Tibial nerve (tissue), 4 donors: ENCODE data around the gene HK2. TPM values are rescaled to one million over a fixed set of nuclear protein-coding genes. Genes with fewer than 3 reads are reported as not detected.

ENCODE experiments used
- DNase-seq, 2 donors: peaks; one replicate each; pipeline ENCODE4 v3.0.0-alpha.2; 2019; ENCODE audit warnings: low spot score in 2 of 2
- H3K27ac ChIP-seq, 4 donors: fragments of 200-600 bp; sonication (generic) in 3 of 4; one replicate each; pipeline ENCODE4 v1.5.1; 2017 to 2019; ENCODE audit warnings: mild to moderate bottlenecking in 1 of 4
- H3K27me3 ChIP-seq, 2 donors: fragments of 200-600 bp; sonication (generic) in 1 of 2; one replicate each; pipeline versions ENCODE4 v1.5.1 to v1.6.0; 2017 to 2019
- H3K36me3 ChIP-seq, 3 donors: fragments of 200-600 bp; sonication (generic); one replicate each; pipeline ENCODE4 v1.5.1; 2018 to 2019
- H3K4me1 ChIP-seq, 4 donors: fragments of 200-600 bp; sonication (generic) in 3 of 4; one replicate each; pipeline ENCODE4 v1.5.1; 2017 to 2019
- H3K4me3 ChIP-seq, 4 donors: fragments of 200-600 bp; sonication (generic) in 3 of 4; one replicate each; pipeline ENCODE4 v1.5.1; 2017 to 2019; ENCODE audit warnings: mild to moderate bottlenecking in 1 of 4, moderate library complexity in 1 of 4
- H3K9me3 ChIP-seq, 4 donors: fragments of 200-600 bp; sonication (generic) in 3 of 4; one replicate each; pipeline ENCODE4 v1.5.1; 2017 to 2019
- EP300 ChIP-seq, 2 donors: sonication (generic); formaldehyde crosslinking; IDR thresholded peaks; one replicate each; pipeline ENCODE4 v1.6.1; 2017; ENCODE audit warnings: antibody characterized with exemption in 2 of 2, mild to moderate bottlenecking in 1 of 2
- POLR2A ChIP-seq, 2 donors: fragments of 450-650 bp; IDR thresholded peaks; one replicate each; pipeline ENCODE4 v1.6.1; 2017; ENCODE audit warnings: antibody characterized with exemption in 2 of 2, mild to moderate bottlenecking in 2 of 2, moderate library complexity in 2 of 2
- WGBS, 2 donors: methylation state at CpG; one replicate each; pipeline ENCODE4 v1.1.5; 2018; 5-methylcytosine and 5-hydroxymethylcytosine counted together
- total RNA-seq, 4 donors: library from RNA; depleted of rRNA; stranded (reverse); fragments of >200 nt; gene quantifications; one replicate each; pipeline ENCODE4 v1.1.0, GENCODE V29; 2016
- TF ChIP-seq, protein P1 (sequence below), 5 experiments: fragments of 200-600 bp in 3 of 5; fragments of 450-650 bp in 2 of 5; sonication (generic) in 3 of 5; IDR thresholded peaks; one replicate each; pipeline ENCODE4 v1.5.1; 2016 to 2019; ENCODE audit warnings: antibody characterized with exemption in 5 of 5, mild to moderate bottlenecking in 3 of 5, moderate library complexity in 2 of 5

Gene HK2
- total RNA-seq, 4 donors from 2014 or later = 6.5 to 13.4 (median 6.7) TPM

- TF ChIP-seq, protein P1, sequence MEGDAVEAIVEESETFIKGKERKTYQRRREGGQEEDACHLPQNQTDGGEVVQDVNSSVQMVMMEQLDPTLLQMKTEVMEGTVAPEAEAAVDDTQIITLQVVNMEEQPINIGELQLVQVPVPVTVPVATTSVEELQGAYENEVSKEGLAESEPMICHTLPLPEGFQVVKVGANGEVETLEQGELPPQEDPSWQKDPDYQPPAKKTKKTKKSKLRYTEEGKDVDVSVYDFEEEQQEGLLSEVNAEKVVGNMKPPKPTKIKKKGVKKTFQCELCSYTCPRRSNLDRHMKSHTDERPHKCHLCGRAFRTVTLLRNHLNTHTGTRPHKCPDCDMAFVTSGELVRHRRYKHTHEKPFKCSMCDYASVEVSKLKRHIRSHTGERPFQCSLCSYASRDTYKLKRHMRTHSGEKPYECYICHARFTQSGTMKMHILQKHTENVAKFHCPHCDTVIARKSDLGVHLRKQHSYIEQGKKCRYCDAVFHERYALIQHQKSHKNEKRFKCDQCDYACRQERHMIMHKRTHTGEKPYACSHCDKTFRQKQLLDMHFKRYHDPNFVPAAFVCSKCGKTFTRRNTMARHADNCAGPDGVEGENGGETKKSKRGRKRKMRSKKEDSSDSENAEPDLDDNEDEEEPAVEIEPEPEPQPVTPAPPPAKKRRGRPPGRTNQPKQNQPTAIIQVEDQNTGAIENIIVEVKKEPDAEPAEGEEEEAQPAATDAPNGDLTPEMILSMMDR (IDR thresholded peaks at IDR 0.05) = no peak
- no peak for TF ChIP-seq EP300 (IDR thresholded peaks at IDR 0.05)
- TF ChIP-seq POLR2A (IDR thresholded peaks at IDR 0.05) = no peak
- no peak overlapping the region for H3K4me3 ChIP-seq
- no peaks in the 10 kb centered on the region for H3K27me3 ChIP-seq
- no peaks in the 10 kb centered on the region for H3K9me3 ChIP-seq
- H3K4me1 ChIP-seq = no peaks in the 10 kb centered on the region
- no peak overlapping the region for H3K27ac ChIP-seq
- DNase-seq = no peak
- H3K36me3 ChIP-seq = no peaks in the 10 kb centered on the region
Measured at GRCh38 chr2:74819702-74820101, 14.2 kb upstream of the HK2 start.

DNA sequence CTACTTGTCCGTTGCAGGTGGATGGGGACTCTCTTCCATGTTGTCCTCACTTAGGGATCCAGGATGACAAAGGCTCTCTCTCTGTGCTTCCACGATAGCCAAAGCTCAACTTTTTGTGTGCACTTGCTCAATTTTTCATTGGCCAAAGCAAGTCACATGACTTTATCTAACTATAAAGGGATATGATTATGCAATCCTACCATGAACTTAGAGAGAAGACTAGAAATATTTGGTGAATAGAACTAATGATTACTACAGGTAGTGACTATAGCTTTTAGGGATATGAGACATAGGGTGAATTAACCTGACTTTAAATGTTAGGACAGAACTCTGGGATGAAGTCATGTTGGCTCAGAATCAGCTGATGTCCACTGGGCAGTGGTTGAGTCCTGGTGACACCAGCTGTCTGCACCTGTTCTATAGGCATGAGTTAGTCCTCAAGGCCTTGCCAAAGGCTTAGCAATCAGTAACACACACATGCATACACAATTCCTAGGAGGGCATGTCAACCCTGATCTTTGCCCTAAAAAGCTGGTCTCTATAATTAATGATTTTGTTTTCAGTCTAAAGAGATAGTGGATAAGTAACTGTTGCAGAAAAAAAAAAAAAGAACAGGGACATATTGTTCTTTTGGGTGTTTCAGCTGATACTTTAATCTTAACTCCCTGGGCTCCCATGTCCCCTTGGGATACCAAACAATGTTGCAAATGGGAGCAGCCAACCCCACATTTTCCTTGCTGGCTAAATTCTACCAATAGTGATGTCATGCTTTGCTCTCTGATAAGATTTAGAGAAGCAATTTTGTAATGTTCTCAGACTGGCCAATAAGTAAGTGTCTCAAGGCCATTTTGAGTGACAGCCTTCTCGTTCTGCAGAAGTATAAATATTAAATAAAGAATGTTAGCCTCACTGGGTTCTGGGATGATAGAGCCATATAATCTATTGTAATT lies 12.5 kb upstream of the HK2 start:
- no peak for DNase-seq
- Histone ChIP-seq H3K27ac (no peak overlapping the region), H3K4me3 (no peak overlapping the region), H3K36me3 (no peaks in the 10 kb centered on the region), H3K27me3 (no peaks in the 10 kb centered on the region), H3K9me3 (no peaks in the 10 kb centered on the region), H3K4me1 (no peaks in the 10 kb centered on the region)
- WGBS, 2 donors = 73 to 77% methylated on average over 3 of the region's 3 CpGs
- TF ChIP-seq EP300 (IDR thresholded peaks at IDR 0.05) = no peak

- Histone ChIP-seq H3K36me3 (no peaks in the 10 kb centered on the region), H3K4me1 (no peaks in the 10 kb centered on the region), H3K27me3 (no peaks in the 10 kb centered on the region), H3K4me3 (no peak overlapping the region), H3K27ac (no peak overlapping the region), H3K9me3 (no peaks in the 10 kb centered on the region)
- TF ChIP-seq, protein P1 (IDR thresholded peaks at IDR 0.05) = no peak
- TF ChIP-seq POLR2A (IDR thresholded peaks at IDR 0.05) = no peak
- no peak for TF ChIP-seq EP300 (IDR thresholded peaks at IDR 0.05)
- no peak for DNase-seq
- WGBS, 2 donors = 46 to 47% methylated on average over 3 of the region's 3 CpGs
Measured at GRCh38 chr2:74822771-74823566, 11.0 kb upstream of the HK2 start.

DNA sequence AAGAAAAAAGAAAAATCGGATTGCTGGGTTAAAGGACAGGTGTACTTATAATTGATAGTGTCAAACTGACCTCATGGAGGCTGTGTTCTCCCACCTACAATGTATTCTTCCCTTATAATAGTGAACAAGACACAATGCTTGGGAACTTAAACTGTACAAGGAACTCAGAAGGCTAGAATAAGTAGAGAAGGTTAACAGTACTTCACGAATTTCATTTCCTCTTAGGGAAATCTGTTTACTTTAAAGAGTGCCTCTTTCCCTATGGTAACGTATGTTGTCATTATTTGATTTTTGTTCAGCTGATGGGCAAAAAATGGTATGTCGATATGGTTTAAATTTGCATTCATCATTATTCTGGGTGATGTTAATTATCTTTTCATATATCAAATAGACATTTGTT lies 9.2 kb upstream of the HK2 start:
- no peak for DNase-seq
- no peaks in the 10 kb centered on the region for H3K9me3 ChIP-seq
- 56 to 60% methylated on average over 4 of the region's 4 CpGs for WGBS, 2 donors
- no peaks in the 10 kb centered on the region for H3K4me1 ChIP-seq
- H3K27ac ChIP-seq = no peak overlapping the region
- no peak overlapping the region for H3K4me3 ChIP-seq
- no peaks in the 10 kb centered on the region for H3K36me3 ChIP-seq
- H3K27me3 ChIP-seq = no peaks in the 10 kb centered on the region
- TF ChIP-seq, protein P1 (IDR thresholded peaks at IDR 0.05) = no peak
- TF ChIP-seq POLR2A (IDR thresholded peaks at IDR 0.05) = no peak
- TF ChIP-seq EP300 (IDR thresholded peaks at IDR 0.05) = no peak

DNA sequence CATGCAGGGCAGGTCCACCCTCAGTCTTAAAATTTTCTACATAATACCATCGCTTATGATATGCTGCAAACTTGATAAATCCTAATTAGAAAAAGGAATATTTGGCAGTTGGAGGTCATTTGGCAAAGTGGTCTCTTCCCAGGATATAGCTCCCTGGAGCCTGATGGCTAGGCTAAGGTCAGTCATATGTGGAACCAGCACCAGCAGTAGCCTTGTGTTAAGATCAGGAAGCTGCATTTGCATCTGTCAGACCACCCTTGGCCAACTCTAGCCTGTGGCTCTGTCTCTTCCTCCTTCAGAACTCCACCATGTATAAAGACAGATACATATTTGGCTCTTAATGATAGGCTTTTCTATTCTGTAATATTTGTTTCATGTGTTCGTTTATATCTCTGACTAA lies 5.4 kb upstream of the HK2 start:
- 80 to 82% methylated on average over 2 of the region's 2 CpGs for WGBS, 2 donors
- no peak for DNase-seq
- H3K27me3 ChIP-seq = no peaks in the 10 kb centered on the region
- H3K36me3 ChIP-seq = no peaks in the 10 kb centered on the region
- H3K4me1 ChIP-seq = peaks cover 0 to 3% (median 0%) of the 10 kb centered on the region in 4 donors
- TF ChIP-seq POLR2A (IDR thresholded peaks at IDR 0.05) = no peak
- TF ChIP-seq, protein P1 (IDR thresholded peaks at IDR 0.05) = no peak
- TF ChIP-seq EP300 (IDR thresholded peaks at IDR 0.05) = no peak
- H3K4me3 ChIP-seq = no peak overlapping the region
- H3K27ac ChIP-seq = no peak overlapping the region
- H3K9me3 ChIP-seq = no peaks in the 10 kb centered on the region
